NCI-H2171 treated with DMSO at 0.1 percent for 48 hours (cell line): ENCODE results near the gene PANK4.
A peak's percentile ranks its signal among the peaks of the same experiment; 100 is the strongest.

Source experiments
- DNase-seq: peaks from one replicate; lab custom pipeline; 2025; lab: John Stamatoyannopoulos, UW

The PANK4 gene

DNA sequence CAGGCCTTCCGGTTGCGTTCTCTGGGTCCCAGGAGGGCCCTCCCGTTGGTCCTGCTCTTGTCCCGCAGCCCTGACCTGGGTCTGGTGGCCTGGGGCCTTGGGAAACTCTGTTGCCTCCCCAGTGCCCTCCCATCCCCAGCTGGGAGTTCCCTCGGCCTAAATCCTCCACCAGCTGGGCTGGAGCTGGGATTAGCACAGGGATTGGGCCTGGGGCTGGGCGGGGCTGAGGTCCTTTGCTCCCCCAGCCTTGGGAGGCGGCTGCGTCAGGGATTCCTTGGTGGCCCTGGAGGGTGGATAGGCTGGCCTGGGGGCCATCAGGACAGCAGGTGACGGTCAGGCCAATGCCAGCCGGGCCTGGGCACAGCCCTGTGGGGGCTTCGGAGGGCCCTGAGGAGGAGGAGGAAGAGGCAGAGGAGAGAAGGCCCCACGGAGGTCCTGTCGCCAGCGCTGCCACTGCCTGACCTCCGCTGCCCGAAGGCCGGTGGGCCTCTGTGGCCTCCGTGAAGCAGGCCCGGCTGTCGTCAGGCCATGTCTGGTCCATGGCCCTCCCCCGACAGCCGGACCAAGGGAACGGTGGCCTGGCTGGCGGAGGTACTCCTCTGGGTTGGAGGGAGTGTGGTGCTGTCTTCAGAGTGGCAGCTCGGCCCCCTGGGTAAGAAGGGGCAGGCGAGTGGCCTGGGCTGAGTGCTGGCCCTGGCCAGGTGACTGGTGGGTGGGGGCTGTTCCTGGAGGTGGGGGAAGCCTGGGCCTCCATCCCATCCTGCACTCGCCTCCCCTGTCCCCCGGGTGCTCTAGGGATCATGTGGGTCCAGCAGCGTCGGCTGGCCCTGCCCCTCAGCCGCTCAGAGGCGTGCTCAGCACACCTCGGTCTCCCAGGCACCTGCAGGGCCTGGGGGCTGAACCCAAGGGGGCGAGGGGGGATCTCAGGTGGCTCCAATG lies 50.1 kb downstream of the PANK4 start, which contains the start of gene PLCH2:
Gene PLCH2 (plus strand): TSS at position 229 of the 939 bp plus-strand sequence. CDS start 300 bp downstream, at position 529.
- DNase-seq, result no peak

DNA sequence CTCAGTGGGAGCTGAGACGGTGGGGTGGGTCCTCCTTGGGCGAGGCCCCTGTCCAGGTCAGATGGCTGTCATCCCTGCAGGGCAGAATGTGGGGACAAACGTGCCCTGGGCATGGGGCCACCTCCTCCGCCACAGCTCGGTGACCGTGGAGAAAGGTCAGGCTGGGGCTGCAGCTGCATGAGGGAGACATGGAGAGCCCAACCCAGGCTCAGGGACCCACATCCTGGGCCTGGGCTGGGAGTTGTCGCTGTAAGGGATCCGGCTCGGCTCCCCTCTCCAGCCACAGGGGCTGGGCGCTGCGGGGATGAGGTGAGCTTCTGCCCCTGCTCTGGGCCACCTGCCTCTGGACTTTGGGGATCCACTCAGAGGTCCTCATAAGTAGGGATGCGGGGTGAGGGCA lies 50.8 kb downstream of the PANK4 start:
- no peak for DNase-seq

DNA sequence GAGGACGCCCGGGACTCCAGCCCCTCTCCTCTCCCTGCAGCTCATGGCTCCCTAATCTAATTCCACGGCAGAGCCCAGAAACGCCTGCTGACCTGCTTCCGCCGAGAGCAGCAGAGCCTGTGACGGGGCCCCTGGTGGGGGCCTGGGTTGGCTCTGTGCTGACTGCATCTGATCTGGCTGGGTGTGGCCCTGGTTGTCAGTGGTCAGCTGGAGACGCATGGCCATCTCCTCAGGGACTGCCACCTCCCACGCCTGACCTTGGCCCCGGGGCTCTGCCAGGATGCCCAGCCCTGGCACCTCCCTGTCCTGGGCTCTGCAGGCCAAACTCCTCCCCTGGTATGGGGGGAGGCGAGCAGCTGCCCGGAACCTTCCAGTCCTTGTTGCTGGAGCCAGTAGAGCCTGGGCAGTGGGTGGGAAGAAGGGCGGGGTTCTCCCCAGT lies 51.4 kb downstream of the PANK4 start:
- no peak for DNase-seq

GRCh38 chr1:2474104-2474844 lies 52.1 kb downstream of the PANK4 start:
- no peak for DNase-seq

DNA sequence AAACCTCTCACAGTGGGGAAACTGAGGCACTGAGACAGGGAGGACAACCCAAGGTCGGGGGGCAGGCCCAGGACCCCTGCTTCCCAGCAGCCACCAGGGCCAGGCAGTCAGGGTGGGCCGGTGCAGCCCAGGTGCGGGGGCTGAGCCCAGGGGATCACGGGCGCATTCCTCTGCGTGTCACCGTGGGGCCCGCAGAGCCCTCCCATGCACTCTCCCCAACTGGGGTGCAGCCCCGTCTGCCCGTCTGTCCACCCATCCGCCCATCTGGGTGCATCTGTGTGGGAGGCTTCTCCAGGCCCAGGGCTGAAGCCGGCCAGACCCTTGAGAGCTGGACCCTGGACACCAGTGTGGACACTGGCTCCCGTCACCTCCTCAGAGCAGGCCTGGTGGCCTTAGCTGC lies 53.2 kb downstream of the PANK4 start:
- no peak for DNase-seq

DNA sequence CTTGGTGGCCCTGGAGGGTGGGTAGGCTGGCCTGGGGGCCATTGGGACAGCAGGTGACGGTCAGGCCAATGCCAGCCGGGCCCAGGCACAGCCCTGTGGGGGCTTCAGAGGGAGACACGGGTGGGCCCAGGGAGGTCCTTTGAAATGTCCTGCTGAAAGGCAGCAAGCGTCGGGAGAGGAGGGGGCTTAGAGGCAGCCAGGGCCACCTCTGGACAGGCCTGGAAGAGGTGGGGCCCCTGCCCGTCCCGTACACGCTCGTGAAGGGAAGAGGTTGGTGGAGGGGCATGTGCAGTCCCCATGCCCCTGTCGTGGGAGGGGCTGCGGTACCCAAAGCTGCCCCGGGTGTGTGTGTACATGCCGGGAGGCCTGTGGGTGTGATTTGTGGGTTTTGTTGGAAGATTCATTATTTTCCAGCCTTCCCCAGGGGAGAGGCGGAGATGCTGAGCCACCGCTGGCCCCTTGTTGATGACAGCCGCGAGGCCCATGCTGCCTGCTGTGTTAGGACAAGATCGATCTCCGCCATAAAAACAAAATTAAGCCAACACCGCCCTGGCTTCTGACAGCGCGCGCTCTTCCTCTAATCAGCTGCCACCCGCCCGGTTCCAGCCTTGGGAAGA lies 53.7 kb downstream of the PANK4 start:
- DNase-seq, result no peak

GRCh38 chr1:2472109-2472508 lies 54.3 kb downstream of the PANK4 start:
- no peak for DNase-seq

GRCh38 chr1:2471587-2472001 lies 54.8 kb downstream of the PANK4 start:
- DNase-seq, result no peak

DNA sequence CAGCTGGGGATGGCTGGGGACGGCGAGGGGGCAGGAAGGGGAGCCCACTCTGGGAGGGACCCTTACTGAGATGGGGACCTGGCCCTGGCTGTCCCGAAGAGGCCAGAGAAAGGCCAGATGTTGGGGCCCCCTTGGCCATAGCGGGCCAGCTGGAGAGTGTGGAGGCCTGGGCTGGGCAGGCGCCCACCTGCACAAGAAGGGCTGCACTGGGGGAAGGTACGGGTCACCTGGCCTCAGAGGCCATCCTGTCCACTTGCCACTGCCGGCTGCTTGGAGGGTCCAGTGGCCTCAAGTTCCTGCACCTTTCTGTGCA lies 55.3 kb downstream of the PANK4 start:
- no peak for DNase-seq

- DNase-seq, result peak; percentile 77
Observed at GRCh38 chr1:2470290-2471158, 55.9 kb downstream of the PANK4 start.

- no peak for DNase-seq
Observed at GRCh38 chr1:2469103-2469940, 57.1 kb downstream of the PANK4 start.

DNA sequence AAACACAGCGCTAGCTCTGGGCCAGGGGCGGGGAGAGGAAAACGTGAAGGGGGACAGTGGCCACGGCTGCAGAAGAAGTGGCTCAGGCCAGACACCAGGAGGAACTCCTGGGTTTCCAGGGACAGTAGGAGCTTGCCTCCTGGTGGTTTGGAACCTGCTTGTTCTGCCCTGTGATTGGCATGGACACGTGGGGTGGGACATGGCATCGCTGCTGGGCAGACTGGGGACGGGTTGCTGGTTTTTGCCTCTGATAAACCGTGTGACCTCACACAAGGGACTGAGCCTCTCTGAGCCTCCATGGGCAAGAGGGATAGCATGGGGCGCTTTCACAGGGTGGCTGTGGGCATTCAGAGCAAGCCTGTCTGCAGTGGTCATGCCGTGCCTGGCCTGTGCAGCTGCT lies 57.9 kb downstream of the PANK4 start:
- DNase-seq, result no peak

DNA sequence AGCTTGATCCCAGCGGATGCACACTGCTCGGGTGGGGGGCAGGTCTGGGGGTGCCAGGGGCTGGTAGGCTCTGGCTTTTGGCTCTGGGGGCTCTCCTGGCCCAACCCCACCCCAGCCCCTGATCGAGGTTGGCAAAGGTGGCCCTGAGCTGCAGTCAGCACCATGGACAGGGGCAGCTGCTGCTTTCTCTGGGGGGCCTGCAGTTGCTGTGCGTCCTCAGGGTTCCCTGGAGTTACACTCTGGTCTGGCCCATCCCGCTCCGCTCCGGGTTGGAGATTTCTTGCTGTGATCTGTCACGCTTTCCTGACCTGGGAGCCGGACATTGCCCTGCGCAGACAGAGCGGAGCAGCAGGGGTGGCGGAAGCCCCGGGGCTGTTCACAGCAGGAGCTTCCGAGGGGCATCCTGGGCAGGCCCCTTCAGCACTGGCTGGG lies 58.3 kb downstream of the PANK4 start:
- no peak for DNase-seq

GRCh38 chr1:2466958-2467554 lies 59.3 kb downstream of the PANK4 start:
- DNase-seq, result peak; percentile 48

- DNase-seq, result peak; percentile 78
Observed at GRCh38 chr1:2466270-2466665, 60.1 kb downstream of the PANK4 start.

GRCh38 chr1:2465371-2466269 lies 60.8 kb downstream of the PANK4 start:
- peak; percentile 80 for DNase-seq

- no peak for DNase-seq
Observed at GRCh38 chr1:2463396-2463795, 63.0 kb downstream of the PANK4 start.

DNA sequence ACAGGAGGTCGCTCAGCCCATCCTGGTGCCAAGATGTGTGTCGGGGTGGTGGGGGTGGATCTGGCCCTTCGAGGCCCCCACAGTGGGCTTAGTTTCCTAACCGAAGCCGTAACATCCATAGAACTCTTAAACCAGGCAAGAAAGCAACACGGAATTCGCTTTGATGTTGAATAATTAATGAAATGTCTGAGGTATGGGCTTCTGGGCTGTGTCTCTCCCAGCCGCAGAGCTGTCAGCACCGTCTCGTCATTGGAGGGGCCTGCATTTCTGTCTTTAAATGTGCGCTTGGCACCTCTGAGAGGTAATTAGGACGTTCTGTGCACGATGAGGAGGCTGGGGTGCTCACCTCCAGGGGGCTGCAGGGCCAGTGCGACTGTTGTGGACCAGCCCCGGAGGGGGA lies 63.6 kb downstream of the PANK4 start:
- DNase-seq, result no peak
